IMR-90 (cell line): Measurements from ENCODE around the gene MALAT1.
"Not testable (repeated sequence)": the region's sequence is repeated elsewhere in the genome, so short reads cannot be mapped to it uniquely, and the experiment has no call there.

Experiments used
- CHD1 ChIP-seq: IDR thresholded peaks from 2 replicates; pipeline ENCODE4 v1.6.1; 2012; ENCODE audit warnings: low read depth, low read length, improper control_type of control experiment
- NFE2L2 ChIP-seq: fragments of 150-350 bp; IDR thresholded peaks from 2 replicates; pipeline ENCODE4 v1.6.1; 2016; ENCODE audit warnings: low read depth, mild to moderate bottlenecking, low read length
- POLR2A ChIP-seq: IDR thresholded peaks from 2 replicates; pipeline ENCODE4 v1.6.1; 2012; ENCODE audit warnings: mild to moderate bottlenecking, low read depth, low read length
- RAD21 ChIP-seq: IDR thresholded peaks from 2 replicates; pipeline ENCODE4 v1.6.1; 2012; ENCODE audit warnings: low read length, improper control_type of control experiment
- TF ChIP-seq, protein P1 (sequence below): conservative IDR thresholded peaks from 2 replicates; pipeline ENCODE4 v1.5.1; 2012; ENCODE audit warnings: mild to moderate bottlenecking, low read depth, low read length, improper control_type of control experiment

DNA sequence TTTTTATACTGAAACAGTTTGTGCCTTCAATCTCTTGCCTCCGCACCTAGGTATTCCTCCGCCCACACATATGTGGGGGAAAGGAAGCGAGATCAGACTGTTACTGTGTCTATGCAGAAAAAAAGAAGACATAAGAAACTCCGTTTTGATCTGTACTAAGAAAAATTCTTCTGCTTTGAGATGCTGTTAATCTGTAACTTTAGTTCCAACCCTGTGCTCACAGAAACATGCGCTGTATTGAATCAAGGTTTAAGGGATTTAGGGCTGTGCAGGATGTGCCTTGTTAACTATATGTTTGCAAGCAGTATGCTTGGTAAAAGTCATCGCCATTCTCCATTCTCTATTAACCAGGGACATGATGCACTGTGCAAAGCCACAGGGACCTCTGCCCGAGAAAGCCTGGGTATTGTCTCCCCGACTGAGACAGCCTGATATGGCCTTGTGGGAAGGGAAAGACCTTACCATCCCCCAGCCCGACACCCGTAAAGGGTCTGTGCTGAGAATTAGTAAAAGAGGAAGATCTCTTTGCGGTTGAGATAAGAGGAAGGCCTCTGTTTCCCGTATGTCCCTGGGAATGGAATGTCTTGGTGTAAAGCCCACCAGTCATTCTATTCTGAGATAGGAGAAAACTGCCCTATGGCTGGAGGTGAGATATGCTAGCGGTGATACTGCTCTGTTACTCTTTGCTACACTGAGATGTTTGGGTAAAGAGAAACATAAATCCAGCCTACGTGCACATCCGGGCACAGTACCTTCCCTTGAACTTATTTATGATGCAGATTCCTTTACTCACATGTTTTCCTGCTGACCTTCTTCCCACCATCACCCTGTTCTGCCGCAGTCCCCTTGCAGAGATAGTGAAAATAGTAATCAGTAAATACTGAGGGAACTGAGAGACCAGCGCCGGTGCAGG, 24.1 kb downstream of the MALAT1 start:
- not testable (repeated sequence) for TF ChIP-seq NFE2L2, RAD21, POLR2A, CHD1
- TF ChIP-seq, protein P1, sequence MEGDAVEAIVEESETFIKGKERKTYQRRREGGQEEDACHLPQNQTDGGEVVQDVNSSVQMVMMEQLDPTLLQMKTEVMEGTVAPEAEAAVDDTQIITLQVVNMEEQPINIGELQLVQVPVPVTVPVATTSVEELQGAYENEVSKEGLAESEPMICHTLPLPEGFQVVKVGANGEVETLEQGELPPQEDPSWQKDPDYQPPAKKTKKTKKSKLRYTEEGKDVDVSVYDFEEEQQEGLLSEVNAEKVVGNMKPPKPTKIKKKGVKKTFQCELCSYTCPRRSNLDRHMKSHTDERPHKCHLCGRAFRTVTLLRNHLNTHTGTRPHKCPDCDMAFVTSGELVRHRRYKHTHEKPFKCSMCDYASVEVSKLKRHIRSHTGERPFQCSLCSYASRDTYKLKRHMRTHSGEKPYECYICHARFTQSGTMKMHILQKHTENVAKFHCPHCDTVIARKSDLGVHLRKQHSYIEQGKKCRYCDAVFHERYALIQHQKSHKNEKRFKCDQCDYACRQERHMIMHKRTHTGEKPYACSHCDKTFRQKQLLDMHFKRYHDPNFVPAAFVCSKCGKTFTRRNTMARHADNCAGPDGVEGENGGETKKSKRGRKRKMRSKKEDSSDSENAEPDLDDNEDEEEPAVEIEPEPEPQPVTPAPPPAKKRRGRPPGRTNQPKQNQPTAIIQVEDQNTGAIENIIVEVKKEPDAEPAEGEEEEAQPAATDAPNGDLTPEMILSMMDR: not testable (repeated sequence)
